GM12874 (cell line): Measurements from ENCODE around the gene CASR.

Source experiments
- CTCF ChIP-seq: IDR thresholded peaks from 2 replicates; pipeline ENCODE4 v1.5.1; 2011; ENCODE audit warnings: low read depth, mild to moderate bottlenecking, control low read depth, low read length, moderate library complexity; ENCODE audit not compliant: insufficient read depth

The CASR gene

GRCh38 chr3:122183893-122184590, 574 bp downstream of the CASR start:
- no peak for TF ChIP-seq CTCF

GRCh38 chr3:122184591-122184929, 1.1 kb downstream of the CASR start:
- no peak for TF ChIP-seq CTCF

DNA sequence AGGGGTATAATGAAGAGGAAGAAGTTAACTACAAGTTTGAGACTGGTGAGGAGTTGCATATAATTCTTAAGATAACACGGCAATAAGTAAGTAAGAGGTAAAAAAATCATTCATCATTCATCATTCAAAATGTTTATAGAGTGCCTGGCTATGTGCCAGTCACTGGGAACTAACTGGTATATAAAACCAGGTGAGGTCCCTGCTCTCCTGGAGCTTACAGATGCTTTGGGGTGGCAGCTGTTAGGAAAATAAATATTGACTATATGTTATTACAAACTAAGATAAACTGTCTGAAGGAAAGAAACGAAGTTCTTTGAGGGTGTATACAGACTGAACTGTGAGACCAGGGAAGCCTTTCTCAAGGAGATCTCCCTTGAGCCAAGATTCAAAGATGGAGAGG, 2.9 kb downstream of the CASR start:
- no peak for TF ChIP-seq CTCF

GRCh38 chr3:122188737-122189136, 5.3 kb downstream of the CASR start:
- no peak for TF ChIP-seq CTCF

DNA sequence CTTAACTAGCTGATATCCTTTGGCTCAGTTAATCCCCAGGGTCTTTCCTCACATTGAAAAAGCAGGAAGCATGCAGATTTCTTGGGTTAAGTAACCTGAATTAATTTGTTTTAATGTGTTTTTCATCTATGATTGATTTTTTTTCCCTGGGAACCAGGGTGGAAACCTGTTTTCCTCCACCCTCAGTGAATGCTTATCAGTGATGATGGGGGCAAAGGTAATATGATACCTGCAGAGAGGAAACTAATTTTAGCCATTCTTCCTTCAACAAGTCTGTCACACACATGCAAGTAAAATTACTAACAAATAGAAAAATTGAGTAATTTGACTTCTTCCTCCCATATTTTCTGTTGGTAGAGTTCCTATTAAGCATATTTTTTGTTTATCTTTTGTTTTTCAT, 5.9 kb downstream of the CASR start:
- no peak for TF ChIP-seq CTCF

GRCh38 chr3:122190525-122190924, 7.1 kb downstream of the CASR start:
- TF ChIP-seq CTCF, result no peak

DNA sequence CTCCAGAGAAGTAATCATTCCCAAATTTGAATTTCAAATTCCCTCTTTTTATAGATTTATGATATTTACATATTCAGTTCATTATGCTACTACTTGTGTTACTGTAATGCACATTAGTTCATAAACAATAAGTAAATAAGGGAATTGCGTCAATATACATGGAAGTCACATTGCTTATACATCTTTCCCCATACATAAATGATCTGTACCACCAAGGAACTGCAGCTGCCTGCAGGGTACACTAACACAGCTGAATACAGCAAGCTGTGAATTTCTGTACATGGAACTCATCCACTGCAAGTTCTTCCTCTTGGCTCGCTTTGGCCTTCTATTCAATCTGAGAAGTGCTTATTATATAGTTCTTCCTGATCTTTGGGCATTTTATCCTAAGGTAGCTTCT, 15.5 kb downstream of the CASR start:
- TF ChIP-seq CTCF, result no peak
